Liver (tissue), 9 donors: ENCODE data around the gene CARMIL3. TPM values are rescaled to one million over a fixed set of nuclear protein-coding genes. Genes with fewer than 3 reads are reported as not detected.

Experiments
- DNase-seq: peaks from one replicate; pipeline ENCODE4 v3.0.0-alpha.2; 2017; ENCODE audit warnings: low spot score
- H3K27ac ChIP-seq, 2 donors: one replicate each; pipeline ENCODE4 v1.7.0; 2013; ENCODE audit warnings: inconsistent platforms in 2 of 2, low read length in 2 of 2, control low read depth in 1 of 2, low read depth in 1 of 2, mild to moderate bottlenecking in 1 of 2
- H3K27me3 ChIP-seq, 4 donors: one replicate each; pipeline versions ENCODE4 v1.6.1 to v1.7.0; 2013; ENCODE audit warnings: low read length in 3 of 4, inconsistent platforms in 1 of 4, mild to moderate bottlenecking in 1 of 4, moderate library complexity in 1 of 4; ENCODE audit not compliant: control insufficient read depth in 4 of 4, insufficient read depth in 4 of 4
- H3K36me3 ChIP-seq, 4 donors: one replicate each; pipeline versions ENCODE4 v1.6.1 to v1.7.0; 2013; ENCODE audit warnings: low read length in 3 of 4, mild to moderate bottlenecking in 3 of 4, low read depth in 1 of 4, moderate library complexity in 1 of 4; ENCODE audit not compliant: control insufficient read depth in 4 of 4, insufficient read depth in 3 of 4
- H3K4me1 ChIP-seq, 4 donors: one replicate each; pipeline versions ENCODE4 v1.6.1 to v1.7.0; 2013; ENCODE audit warnings: low read length in 3 of 4, mild to moderate bottlenecking in 3 of 4, moderate library complexity in 1 of 4; ENCODE audit not compliant: control insufficient read depth in 4 of 4, insufficient read depth in 4 of 4
- H3K4me3 ChIP-seq, 3 donors: one replicate each; pipeline versions ENCODE4 v1.6.1 to v1.7.0; 2013; ENCODE audit warnings: low read length in 3 of 3, control low read depth in 1 of 3, low read depth in 1 of 3, mild to moderate bottlenecking in 1 of 3
- H3K9ac ChIP-seq, 2 donors: one replicate each; pipeline ENCODE4 v1.7.0; 2013; ENCODE audit warnings: low read length in 2 of 2, mild to moderate bottlenecking in 2 of 2, moderate library complexity in 2 of 2, control low read depth in 1 of 2, low read depth in 1 of 2
- H3K9me3 ChIP-seq, 4 donors: one replicate each; pipeline versions ENCODE4 v1.6.1 to v1.7.0; 2013; ENCODE audit warnings: low read length in 3 of 4; ENCODE audit not compliant: control insufficient read depth in 4 of 4
- ATF3 ChIP-seq: IDR thresholded peaks from 2 replicates; pipeline ENCODE4 v1.6.1; 2016; ENCODE audit warnings: antibody characterized with exemption
- CTCF ChIP-seq: fragments of 150-350 bp; IDR thresholded peaks from 2 replicates; pipeline ENCODE4 v1.5.1; 2017; ENCODE audit warnings: improper control_type of control experiment, low read depth, low read length; ENCODE audit not compliant: missing input control
- EGR1 ChIP-seq, 2 donors: IDR thresholded peaks; 2 replicates each; pipeline ENCODE4 v1.6.1; 2016 to 2018; ENCODE audit warnings: antibody characterized with exemption in 2 of 2, low read depth in 2 of 2
- FOXA1 ChIP-seq: IDR thresholded peaks from 2 replicates; pipeline ENCODE4 v1.6.1; 2016; ENCODE audit warnings: antibody characterized with exemption
- FOXA2 ChIP-seq: IDR thresholded peaks from 2 replicates; pipeline ENCODE4 v1.6.1; 2016; ENCODE audit warnings: antibody characterized with exemption
- GABPA ChIP-seq, 2 donors: IDR thresholded peaks in 1 of 2; conservative IDR thresholded peaks in 1 of 2; 2 replicates each; pipeline ENCODE4 v1.6.1; 2016; ENCODE audit warnings: antibody characterized with exemption in 2 of 2, mild to moderate bottlenecking in 1 of 2, moderate library complexity in 1 of 2
- HNF4A ChIP-seq, 2 donors: conservative IDR thresholded peaks; 2 replicates each; pipeline ENCODE4 v1.6.1; 2016; ENCODE audit warnings: antibody characterized with exemption in 2 of 2, mild to moderate bottlenecking in 2 of 2
- HNF4G ChIP-seq: IDR thresholded peaks from 2 replicates; pipeline ENCODE4 v1.6.1; 2016; ENCODE audit warnings: antibody characterized with exemption
- JUND ChIP-seq, 2 donors: IDR thresholded peaks; 2 replicates each; pipeline ENCODE4 v1.6.1; 2016; ENCODE audit warnings: antibody characterized with exemption in 2 of 2
- NR2F2 ChIP-seq: IDR thresholded peaks from 2 replicates; pipeline ENCODE4 v1.6.1; 2016; ENCODE audit warnings: antibody characterized with exemption
- RAD21 ChIP-seq, 2 donors: IDR thresholded peaks; 2 replicates each; pipeline ENCODE4 v1.6.1; 2016; ENCODE audit warnings: antibody characterized with exemption in 2 of 2, mild to moderate bottlenecking in 2 of 2
- RXRA ChIP-seq, 2 donors: IDR thresholded peaks; 2 replicates each; pipeline ENCODE4 v1.6.1; 2017 to 2018; ENCODE audit warnings: antibody characterized with exemption in 2 of 2, mild to moderate bottlenecking in 1 of 2
- SP1 ChIP-seq: IDR thresholded peaks from 2 replicates; pipeline ENCODE4 v1.6.1; 2018; ENCODE audit warnings: antibody characterized with exemption, mild to moderate bottlenecking
- TAF1 ChIP-seq: conservative IDR thresholded peaks from 2 replicates; pipeline ENCODE4 v1.6.1; 2016; ENCODE audit warnings: antibody characterized with exemption, mild to moderate bottlenecking
- YY1 ChIP-seq: IDR thresholded peaks from 2 replicates; pipeline ENCODE4 v1.6.1; 2016; ENCODE audit warnings: antibody characterized with exemption, mild to moderate bottlenecking
- WGBS: extraction: QIAGEN DNeasy Blood & Tissue Kit; methylation state at CpG from one replicate; pipeline ENCODE4 v1.1.7; 2013; 5-methylcytosine and 5-hydroxymethylcytosine counted together
- polyA plus RNA-seq, 2 donors: library from polyadenylated mRNA; stranded (reverse) in 1 of 2; unstranded in 1 of 2; fragments of 200-250 nt in 1 of 2; fragments of >200 nt in 1 of 2; fragmentation: Nextera tagmentation in 1 of 2; extraction: Ambion mirVana in 1 of 2; gene quantifications; one replicate each; pipeline versions ENCODE4 v1.2.1 to v1.2.3, GENCODE V29; 2013 to 2015
- total RNA-seq, 2 donors: library from RNA; depleted of rRNA; stranded (reverse); fragments of >200 nt; gene quantifications; one replicate each; pipeline ENCODE4 v1.2.3, GENCODE V29; 2014
- TF ChIP-seq, protein P1 (sequence below): IDR thresholded peaks from 2 replicates; pipeline ENCODE4 v1.6.1; 2016; ENCODE audit warnings: antibody characterized with exemption, mild to moderate bottlenecking
- TF ChIP-seq, protein P2 (sequence below): IDR thresholded peaks from 2 replicates; pipeline ENCODE4 v1.6.1; 2016; ENCODE audit warnings: antibody characterized with exemption
- TF ChIP-seq, protein P3 (sequence below): IDR thresholded peaks from 2 replicates; pipeline ENCODE4 v1.6.1; 2016; ENCODE audit warnings: antibody characterized with exemption
- donor health status: healthy.
- donor health status: healthy.
- donor health status: healthy.
- donor health status: healthy.
- donor health status: healthy.

Gene CARMIL3
- total and polyA plus RNA-seq, 4 donors: 0.05 to 0.17 (median 0.17) TPM

GRCh38 chr14:24113379-24113800 is 61.6 kb downstream of the CARMIL3 start:
- 10% methylated on average over 15 of the region's 15 CpGs for WGBS
- no peaks in the 10 kb centered on the region for H3K9me3 ChIP-seq
- peaks cover 4 to 53% (median 45%) of the 10 kb centered on the region in 4 donors for H3K4me1 ChIP-seq
- H3K27ac ChIP-seq: peak overlapping the region; percentile 99 to 100
- peak overlapping the region; percentile 75 to 97 for H3K9ac ChIP-seq
- H3K36me3 ChIP-seq: peaks cover 0 to 8% (median 5%) of the 10 kb centered on the region in 4 donors
- H3K4me3 ChIP-seq: peak overlapping the region; percentile 55 to 94 (median 90)
- TF ChIP-seq SP1: no peak
- TF ChIP-seq YY1: no peak
- no peak for TF ChIP-seq ATF3
- no peak for TF ChIP-seq GABPA (IDR thresholded peaks at IDR 0.05 in 1 of 2, conservative IDR thresholded peaks at IDR 0.05 in 1 of 2)
- TF ChIP-seq FOXA2: no peak
- DNase-seq: no peak
- no peaks in the 10 kb centered on the region for H3K27me3 ChIP-seq

DNA sequence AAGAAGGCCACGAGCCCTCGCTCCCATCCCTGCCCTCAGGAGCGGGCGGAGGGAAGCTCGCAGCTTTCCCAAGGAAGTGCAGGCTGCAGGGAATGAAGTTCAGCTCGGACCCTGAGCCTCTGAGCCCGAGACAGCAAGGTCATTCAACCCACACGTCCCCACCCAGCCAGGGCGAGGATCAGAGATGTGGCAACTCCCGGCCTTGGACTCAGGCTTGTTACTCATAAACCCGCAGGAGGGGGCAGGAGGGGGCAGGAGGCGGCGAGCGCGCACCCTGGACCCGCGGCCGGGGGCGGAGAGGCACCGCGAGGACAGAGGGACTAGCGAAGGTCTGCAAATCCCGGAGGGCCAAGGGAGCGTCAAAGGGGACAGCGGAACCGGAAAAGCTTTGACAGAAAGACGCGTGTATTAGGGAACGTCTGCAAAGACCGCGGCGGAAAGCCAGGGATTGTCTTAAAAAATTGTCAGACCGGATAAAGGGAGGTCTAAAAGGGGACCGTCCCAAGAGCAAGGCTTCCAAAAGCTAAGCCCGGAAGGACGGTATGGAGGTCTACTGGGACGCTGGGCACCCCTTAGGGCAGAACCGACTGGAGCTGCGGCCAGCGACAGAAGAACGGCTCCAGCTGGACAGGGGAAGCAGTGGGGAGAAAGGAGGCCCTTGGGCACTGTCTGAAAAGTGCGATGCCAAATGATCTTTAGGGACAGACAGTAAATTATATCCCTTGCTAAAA is 62.2 kb downstream of the CARMIL3 start:
- Histone ChIP-seq H3K4me1 (peaks cover 4 to 51% (median 42%) of the 10 kb centered on the region in 4 donors), H3K27ac (peak overlapping the region; percentile 99 to 100), H3K4me3 (peak overlapping the region; percentile 55 to 94 (median 90)), H3K9ac (peak overlapping the region; percentile 94 to 97), H3K36me3 (peaks cover 2 to 13% (median 11%) of the 10 kb centered on the region in 4 donors), H3K9me3 (no peaks in the 10 kb centered on the region), H3K27me3 (no peaks in the 10 kb centered on the region)
- TF ChIP-seq FOXA1 (peak; percentile 90), RAD21 (IDR thresholded peaks at IDR 0.05) (peak in 1 of 2 donors; percentile 59), FOXA2 (peak; percentile 49), SP1 (peak; percentile 94), YY1 (peak; percentile 28), ATF3 (peak; percentile 76), CTCF (no peak), EGR1 (IDR thresholded peaks at IDR 0.05; ENCODE audit: low read depth in 2 of 2) (peak; percentile 82 to 94), RXRA (IDR thresholded peaks at IDR 0.05) (peak; percentile 99), JUND (IDR thresholded peaks at IDR 0.05) (peak; percentile 61 to 89), HNF4A (conservative IDR thresholded peaks at IDR 0.05) (peak; percentile 97 to 98), GABPA (IDR thresholded peaks at IDR 0.05 in 1 of 2, conservative IDR thresholded peaks at IDR 0.05 in 1 of 2) (peak; percentile 68 to 84), TAF1 (peak; percentile 96), HNF4G (peak; percentile 98), NR2F2 (peak; percentile 25)
- TF ChIP-seq, protein P1, sequence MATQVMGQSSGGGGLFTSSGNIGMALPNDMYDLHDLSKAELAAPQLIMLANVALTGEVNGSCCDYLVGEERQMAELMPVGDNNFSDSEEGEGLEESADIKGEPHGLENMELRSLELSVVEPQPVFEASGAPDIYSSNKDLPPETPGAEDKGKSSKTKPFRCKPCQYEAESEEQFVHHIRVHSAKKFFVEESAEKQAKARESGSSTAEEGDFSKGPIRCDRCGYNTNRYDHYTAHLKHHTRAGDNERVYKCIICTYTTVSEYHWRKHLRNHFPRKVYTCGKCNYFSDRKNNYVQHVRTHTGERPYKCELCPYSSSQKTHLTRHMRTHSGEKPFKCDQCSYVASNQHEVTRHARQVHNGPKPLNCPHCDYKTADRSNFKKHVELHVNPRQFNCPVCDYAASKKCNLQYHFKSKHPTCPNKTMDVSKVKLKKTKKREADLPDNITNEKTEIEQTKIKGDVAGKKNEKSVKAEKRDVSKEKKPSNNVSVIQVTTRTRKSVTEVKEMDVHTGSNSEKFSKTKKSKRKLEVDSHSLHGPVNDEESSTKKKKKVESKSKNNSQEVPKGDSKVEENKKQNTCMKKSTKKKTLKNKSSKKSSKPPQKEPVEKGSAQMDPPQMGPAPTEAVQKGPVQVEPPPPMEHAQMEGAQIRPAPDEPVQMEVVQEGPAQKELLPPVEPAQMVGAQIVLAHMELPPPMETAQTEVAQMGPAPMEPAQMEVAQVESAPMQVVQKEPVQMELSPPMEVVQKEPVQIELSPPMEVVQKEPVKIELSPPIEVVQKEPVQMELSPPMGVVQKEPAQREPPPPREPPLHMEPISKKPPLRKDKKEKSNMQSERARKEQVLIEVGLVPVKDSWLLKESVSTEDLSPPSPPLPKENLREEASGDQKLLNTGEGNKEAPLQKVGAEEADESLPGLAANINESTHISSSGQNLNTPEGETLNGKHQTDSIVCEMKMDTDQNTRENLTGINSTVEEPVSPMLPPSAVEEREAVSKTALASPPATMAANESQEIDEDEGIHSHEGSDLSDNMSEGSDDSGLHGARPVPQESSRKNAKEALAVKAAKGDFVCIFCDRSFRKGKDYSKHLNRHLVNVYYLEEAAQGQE: peak; percentile 78
- TF ChIP-seq, protein P2, sequence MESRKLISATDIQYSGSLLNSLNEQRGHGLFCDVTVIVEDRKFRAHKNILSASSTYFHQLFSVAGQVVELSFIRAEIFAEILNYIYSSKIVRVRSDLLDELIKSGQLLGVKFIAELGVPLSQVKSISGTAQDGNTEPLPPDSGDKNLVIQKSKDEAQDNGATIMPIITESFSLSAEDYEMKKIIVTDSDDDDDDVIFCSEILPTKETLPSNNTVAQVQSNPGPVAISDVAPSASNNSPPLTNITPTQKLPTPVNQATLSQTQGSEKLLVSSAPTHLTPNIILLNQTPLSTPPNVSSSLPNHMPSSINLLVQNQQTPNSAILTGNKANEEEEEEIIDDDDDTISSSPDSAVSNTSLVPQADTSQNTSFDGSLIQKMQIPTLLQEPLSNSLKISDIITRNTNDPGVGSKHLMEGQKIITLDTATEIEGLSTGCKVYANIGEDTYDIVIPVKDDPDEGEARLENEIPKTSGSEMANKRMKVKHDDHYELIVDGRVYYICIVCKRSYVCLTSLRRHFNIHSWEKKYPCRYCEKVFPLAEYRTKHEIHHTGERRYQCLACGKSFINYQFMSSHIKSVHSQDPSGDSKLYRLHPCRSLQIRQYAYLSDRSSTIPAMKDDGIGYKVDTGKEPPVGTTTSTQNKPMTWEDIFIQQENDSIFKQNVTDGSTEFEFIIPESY: peak; percentile 78
- TF ChIP-seq, protein P3, sequence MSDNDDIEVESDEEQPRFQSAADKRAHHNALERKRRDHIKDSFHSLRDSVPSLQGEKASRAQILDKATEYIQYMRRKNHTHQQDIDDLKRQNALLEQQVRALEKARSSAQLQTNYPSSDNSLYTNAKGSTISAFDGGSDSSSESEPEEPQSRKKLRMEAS: peak; percentile 63
- under 1% methylated on average over 42 of the region's 42 CpGs for WGBS
- DNase-seq: peak; percentile 86
